ELR (cell line): Measurements from ENCODE around the gene PLA2G15.

ENCODE experiments used
- DNase-seq: peaks from one replicate; pipeline ENCODE4 v3.0.0-alpha.2; 2015; ENCODE audit warnings: low read depth

The PLA2G15 gene

DNA sequence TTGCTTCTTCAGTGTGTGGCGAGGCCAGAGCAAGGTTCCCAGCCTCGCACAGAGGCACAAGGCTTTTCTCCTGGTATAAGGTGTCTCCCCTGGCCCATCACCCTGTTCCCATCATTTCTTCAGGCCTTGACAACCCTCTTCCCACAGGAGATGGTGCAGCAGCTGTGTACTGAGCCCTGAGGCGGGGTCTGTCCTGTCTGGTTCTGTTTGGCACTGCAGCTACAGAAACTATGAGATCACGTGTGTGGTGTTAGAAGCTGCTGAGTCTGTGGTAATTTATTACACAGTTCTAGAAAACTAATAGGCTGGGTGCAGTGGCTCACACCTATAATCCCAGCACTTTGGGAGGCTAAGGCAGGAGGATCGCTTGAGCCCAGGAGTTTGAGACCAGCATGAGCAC, 7.2 kb downstream of the PLA2G15 start:
- no peak for DNase-seq

DNA sequence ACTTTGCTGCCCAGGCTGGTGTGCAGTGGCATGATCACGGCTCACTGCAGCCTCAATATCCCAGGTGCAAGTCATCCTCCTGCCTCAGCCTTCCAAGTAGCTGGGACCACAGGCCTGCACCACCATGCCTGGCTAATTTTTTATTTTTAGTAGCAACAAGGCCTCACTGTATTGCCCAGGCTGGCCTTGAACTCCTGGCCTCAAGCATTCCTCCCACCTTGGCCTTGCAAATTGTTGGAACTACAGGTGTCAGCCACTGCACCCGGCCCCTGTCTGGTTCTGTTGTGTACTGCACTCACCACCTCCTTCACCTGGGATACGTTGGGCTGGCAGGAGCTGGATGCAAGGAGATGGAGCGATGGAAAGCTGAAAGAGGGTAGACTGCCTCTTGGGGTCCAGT, 8.5 kb downstream of the PLA2G15 start:
- DNase-seq, result no peak

DNA sequence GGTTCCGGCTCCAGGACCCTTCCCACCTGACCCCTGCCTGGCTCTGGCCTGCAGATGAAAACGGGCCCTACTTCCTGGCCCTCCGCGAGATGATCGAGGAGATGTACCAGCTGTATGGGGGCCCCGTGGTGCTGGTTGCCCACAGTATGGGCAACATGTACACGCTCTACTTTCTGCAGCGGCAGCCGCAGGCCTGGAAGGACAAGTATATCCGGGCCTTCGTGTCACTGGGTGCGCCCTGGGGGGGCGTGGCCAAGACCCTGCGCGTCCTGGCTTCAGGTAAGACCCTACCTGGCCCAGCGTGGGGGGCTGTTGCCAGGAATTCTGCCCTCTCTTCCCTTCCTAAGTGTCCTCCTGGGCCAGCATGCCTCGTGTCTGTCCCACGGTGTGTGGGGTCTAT, 10.5 kb downstream of the PLA2G15 start:
- DNase-seq, result no peak

DNA sequence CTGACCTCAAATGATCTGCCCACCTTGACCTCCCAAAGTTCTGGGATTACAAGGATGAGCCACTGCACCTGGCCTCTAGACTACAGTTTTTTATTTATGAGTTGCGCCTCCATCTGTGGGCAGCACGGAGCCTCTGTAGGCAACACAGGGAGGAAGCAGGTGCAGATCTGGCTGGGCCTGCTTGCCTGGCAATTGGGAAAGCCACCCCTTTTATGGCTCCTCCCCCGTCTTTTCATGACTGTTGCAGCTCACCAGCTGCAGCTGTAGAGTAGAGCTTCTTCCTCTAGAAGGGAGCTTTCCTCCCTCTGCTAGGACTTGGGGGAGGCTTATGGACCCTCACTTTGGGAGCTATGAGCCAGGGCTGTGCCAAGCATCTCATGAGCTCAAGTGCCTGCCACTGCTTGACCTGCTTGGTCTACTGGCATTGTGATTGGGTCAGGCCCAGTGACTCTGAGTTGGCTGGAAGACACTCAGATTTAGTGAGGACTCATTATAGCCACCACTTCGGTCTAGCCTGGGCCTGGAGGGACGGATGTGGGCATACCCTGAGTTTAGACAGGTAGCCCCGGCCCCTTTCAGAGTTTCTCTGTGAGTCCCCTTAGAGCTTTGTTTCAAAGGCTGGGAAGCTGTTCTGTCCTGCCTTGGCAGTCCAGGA, 12.2 kb downstream of the PLA2G15 start:
- DNase-seq, result no peak

DNA sequence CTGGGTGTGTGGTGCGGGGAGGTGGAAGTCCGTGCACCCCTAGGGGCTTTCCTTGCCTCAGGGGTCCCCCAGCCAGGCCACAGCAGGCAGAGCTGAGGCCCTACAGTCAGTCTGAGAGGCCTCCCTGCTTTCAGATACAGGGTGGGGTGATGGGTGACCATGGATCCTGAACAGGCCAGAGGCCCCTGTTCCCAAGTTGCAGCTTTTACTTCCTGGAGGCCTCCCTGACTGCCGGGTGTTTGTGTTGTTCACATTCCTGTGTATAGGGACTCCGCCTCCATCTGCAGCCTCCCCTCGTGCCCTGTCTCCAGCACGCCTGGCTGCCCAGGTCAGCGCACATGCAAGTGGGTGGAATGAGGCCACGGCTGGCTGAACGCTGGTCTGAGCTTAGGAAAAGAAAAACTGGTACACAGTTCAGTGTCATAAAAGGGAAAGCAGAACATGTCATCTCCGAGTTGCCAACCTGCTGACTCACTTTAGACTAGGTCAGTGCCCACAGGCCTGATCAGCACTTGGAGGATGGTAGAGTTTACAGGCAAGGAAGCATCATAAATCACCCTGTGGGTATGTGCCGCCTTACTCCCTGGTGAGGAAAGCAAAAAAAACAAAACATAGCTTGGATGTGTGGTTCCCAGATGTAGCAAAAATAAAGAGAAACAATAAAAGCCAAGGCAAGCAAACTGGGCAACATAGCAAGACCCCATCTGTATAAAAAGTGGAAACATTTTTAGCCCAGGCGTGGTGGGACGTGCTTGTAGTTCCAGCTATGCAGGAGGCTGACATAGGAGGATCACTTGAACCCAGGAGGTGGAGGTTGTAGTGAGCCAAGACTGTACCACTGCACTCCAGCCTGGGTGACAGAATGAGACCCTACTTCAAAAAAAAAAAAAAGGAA, 13.0 kb downstream of the PLA2G15 start:
- peak; percentile 59 for DNase-seq

DNA sequence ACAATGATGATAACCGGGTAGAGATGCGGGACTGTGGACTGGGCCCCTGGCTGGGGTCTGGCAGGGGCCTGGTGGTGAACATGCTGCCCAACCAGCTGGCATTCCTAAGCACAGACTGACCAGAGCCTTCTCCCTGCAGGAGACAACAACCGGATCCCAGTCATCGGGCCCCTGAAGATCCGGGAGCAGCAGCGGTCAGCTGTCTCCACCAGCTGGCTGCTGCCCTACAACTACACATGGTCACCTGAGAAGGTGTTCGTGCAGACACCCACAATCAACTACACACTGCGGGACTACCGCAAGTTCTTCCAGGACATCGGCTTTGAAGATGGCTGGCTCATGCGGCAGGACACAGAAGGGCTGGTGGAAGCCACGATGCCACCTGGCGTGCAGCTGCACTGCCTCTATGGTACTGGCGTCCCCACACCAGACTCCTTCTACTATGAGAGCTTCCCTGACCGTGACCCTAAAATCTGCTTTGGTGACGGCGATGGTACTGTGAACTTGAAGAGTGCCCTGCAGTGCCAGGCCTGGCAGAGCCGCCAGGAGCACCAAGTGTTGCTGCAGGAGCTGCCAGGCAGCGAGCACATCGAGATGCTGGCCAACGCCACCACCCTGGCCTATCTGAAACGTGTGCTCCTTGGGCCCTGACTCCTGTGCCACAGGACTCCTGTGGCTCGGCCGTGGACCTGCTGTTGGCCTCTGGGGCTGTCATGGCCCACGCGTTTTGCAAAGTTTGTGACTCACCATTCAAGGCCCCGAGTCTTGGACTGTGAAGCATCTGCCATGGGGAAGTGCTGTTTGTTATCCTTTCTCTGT, 14.0 kb downstream of the PLA2G15 start:
- peak; percentile 33 for DNase-seq

DNA sequence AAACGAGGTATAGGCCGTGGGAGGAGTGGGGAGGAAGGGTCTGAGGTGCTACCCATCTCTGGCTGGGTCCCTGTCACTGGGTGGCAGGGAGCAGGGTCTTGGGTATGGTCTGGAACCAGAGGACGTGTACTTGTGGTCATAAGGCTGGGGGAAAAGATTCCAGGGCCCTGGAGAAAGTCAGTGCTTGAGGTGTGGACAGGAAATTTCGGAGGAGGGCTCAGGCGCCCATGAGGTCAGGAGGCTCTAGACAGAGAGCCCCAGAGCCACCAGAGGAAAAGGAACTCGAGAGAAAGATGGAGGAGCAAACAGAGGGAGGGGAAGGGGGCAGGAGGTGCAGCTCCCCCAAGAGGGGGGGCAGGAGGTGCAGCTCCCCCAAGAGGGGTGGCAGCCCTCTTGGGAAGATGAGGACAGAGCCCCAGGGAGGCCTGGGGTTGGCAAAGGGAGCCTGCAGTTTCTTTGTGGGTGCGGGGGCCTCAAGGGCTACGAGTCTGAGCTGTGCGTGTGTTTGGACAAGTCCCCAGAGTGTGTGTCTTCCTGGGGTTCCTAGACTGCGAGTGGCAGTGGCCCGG, 18.5 kb downstream of the PLA2G15 start:
- DNase-seq, result no peak

DNA sequence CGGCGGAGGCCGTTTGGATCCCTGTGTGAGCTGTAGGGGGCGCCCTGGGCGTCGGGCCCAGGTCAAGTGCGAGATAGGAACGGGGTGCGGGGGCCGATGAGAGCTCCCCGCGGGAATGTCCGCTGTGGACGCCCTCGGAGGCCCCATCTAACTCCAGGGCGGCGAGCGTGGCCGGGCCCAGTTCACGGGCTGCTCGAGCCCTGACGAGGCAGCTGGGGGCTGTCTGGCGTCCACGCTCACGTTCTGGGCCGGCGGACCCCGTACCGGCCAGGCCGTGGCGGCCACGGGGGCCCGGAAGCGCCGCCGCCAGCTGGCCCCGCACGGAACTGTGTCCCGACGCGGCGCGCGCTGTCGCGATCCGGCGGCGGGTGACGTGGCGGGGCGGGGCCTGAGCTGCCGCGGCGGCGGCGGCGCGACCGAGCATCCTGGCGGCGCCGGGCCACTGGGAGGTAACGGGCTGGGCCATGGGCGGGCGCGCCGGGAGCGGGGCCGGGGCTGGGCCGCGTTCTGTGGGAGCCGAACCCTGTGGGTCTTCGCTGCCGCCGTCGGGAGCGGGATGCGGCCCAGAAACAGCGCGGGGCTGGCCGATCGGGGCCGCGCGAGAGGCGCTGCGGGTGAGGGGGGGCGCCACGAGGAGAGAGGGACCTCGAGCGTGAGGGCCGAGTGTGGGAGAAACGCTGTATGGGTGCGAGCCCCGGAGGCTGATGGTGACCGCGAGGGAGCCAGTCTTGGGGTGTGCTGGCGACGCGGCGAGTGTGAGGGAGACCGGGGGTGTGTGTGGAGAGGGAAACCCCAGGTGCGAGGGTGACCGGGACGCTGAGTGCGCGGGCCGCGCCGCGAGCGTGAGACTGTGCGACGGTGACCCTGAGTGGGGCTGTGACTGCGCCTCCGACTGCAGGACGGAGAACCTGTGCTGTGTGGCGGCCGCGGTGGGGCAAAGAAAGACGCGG, 19.2 kb downstream of the PLA2G15 start, which contains the start of gene SLC7A6:
TSS of gene SLC7A6 (plus strand) at position 399 of the 950 bp plus-strand sequence. CDS start 10,201 bp downstream, outside the sequence.
- peak; percentile 85 for DNase-seq

DNA sequence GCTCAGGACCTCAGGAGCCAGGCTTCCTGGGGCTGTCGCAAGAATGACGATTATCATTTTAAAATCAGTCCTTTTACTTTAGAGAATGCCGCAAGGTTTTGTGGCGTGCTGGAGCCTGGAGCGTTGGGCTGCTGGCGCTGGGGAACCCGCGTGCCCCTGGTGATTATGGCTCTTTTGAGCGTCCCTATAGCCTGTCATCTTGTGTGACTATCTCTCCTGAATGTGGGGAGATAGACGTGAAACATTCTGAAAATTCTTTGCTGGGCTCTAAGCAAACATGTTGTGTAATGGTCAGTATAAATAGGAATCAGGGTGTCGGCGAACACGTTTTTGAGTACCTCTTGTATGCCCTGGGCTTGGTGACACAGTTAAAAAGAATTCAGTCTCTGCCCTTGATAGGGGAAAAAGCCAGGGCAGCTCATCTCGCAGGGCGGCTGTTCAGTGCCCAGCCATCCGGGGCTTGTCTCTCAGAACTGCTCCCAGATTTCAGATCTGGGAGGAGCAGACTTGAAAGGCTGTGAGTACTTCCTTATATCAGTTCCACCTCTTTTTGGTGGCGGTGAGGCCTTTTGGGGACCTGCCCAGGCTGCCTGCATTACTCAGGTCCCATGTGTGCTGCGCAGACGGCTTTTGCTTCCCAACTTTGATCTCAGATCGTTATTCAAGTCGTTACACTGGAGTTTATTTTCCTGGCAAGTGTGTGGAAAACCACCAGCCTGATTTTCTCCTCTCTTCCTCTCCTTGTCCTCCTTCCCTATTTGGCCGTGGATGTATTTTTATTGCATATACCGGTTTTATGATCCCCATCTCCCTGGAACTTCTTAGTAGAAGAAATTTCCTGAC, 20.1 kb downstream of the PLA2G15 start:
- peak; percentile 88 for DNase-seq

DNA sequence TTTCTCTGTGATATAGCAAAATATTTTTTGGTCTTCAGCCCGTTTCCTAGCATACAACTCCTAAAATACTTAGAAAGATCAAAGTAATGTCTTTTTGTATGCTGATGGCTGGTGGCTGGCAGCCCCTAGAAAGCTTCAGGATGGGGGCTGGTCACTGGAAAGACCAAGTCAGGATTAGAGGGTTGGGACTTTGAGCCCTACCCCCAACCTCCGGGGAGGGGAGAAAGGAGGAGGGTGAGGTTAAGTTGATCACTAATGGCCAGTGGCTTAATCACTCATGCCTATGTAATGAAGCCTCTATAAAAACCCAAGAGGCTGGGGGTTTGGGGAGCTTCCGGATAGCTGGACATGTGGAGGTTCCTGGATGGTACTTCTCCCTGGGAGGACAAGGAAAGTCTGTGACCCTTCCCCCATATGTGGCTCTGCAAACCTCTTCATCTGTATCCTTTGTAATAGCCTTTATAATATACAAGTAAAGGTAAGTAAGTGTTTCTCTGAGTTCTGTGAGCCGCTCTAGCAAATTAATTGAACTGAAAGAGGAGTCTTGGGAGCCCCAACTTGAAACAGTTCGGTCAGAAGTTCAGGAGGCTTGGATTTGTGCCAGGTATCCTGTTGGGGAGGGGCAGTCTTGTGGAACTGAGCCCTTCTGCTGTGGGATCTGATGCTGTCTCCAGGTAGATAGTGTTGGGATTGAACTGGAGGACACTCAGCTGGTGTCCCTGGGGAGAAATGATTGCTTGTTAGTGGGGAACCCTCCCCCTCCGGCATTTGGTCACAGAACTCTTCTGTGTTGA, 22.6 kb downstream of the PLA2G15 start:
- DNase-seq, result no peak

DNA sequence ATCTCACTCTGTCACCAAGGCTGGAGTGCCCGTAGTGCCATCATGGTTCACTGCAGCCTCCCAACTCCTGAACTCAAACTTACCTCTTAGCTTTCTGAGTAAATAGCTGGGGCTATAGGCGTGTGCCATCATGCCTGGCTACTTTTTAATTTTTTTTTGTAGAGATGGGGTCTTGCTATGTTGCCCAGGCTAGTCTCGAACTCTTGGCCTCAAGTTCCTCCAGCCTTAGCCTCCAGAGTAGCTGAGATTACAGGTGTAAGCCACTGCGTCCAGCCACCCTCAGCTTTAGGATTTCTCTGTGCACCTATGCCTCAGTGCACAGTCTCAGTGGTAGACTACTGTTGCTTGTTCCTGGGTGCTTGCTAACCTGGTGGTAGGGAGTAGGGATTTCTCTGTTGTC, 24.6 kb downstream of the PLA2G15 start:
- no peak for DNase-seq

DNA sequence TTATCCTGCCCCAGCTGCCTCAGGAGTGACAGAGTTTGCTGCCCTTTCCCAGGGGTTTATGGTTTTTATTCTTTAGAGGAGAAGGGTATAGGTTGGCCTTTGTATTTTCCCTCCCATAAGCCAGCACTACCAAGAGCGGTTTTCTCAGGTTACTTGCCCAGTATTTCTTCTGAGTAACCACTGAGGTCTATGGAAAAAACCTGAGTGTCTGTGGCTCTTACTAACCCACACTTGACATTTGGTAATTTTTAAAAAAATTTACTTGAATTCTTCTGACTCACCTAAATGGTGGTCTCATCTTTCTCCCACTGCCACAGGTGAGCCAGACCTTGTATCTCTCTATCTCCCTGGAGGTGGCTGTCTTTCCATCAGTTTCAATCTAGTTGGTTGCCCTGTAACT, 25.2 kb downstream of the PLA2G15 start:
- DNase-seq, result no peak

DNA sequence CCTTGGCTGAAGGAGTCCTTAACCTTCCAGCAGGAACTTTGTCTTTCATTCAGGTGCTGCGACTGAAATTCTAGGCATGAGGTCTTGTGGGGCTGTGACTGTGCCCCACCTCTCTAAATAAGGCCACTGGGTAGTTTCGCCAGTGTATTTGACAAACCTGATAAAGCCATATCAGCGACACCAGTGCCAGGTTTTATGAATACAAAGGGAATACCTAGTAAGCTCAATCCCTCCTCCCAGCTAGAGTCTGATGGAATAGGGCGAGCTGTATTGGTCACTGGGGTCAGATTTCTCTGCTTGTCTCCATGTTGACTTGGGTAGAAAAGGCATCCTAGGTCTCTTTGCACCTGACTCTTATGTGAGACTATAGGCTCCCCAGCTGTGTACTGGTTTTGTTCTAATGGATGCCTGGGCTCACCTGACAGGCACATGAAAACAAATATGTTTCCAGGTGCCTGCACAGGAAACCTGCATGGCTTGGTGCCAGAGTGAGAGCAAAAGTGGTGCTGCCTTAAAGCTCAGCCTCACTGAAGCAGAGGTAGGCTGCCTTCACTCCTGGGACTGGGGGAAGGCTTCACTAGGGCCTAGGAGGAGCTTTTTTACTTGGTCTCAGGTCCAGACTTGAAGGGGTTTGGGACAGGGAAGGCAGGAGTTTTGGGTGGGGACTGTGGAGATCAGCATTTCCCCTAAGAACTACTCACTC, 27.5 kb downstream of the PLA2G15 start:
- DNase-seq, result no peak

DNA sequence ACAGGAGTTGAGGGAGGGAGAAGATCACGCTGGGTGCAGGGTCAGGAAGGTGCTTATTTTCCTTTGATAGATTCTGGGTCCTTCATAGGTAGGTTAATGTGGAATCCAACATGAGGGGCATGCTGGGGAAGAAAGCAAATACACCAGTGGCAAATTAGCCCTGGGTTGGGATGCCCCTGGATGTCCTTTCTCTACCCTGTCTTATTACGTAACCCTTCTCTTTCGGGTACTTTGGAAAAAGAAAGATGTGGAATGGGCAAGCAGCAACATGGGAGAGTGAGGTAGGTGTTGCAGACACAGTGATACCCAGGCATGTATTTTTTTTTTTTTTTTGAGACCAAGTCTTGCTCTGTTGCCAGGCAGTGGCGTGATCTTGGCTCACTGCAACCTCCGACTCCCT, 28.3 kb downstream of the PLA2G15 start:
- no peak for DNase-seq

DNA sequence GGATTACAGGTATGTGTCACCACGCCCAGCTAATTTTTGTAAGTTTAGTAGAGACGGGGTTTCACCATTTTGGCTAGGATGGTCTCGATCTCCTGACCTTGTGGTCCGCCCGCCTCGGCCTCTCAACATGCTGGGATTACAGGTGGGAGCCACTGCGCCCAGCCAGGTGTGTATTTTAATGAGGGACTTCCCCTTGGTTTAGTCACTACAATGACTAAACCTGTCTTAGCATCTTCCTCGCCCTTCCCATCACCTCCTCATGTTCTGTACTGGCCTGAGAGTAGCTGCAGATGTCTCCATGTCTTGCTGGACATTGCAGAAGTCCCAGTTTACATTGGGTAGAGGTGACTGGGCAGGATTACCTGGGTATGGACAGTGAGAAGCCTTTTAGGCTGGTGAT, 28.7 kb downstream of the PLA2G15 start:
- DNase-seq, result no peak

DNA sequence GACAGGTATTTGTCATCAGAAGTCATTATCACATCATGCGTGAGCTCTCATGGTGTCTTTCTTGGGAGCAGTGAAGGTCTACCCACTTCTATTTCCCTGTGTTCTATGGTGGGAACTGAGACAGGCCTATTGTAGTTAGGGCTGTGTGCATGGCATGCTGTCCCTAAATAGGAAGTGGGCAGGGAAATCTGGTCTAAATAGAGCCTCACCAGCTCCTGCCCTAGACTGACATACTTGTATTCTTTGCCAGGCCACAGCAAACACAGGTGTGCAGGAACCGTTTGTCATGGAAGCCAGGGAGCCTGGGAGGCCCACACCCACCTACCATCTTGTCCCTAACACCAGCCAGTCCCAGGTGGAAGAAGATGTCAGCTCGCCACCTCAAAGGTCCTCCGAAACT, 29.3 kb downstream of the PLA2G15 start:
- no peak for DNase-seq

DNA sequence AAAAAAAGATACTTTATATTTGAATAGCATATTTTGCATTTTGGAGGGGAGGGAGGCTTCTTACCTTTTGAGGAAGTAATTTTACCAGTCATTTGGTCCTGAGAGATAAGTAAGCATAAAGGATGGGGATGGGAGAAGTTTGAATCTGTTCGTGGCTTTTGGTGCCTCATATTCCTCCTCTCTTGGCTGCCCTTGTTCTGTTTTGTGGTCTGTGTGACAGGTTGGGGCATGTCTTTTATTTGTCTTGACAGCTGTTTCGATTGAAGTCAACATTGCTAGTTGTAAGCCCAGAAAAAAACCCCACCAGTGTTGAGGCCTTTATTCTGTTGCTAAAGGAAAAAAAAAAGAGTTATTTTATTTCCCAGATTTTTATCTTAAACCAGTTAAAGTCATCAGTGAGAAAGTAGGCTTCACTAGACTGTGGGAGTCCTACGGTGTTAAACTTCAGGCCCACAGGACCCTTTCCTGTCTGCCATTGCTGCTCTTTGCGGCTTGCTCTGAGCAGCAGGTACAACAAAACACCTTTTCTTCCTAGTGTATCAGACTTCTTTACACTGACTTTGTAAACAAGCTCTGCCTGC, 30.5 kb downstream of the PLA2G15 start:
- no peak for DNase-seq

DNA sequence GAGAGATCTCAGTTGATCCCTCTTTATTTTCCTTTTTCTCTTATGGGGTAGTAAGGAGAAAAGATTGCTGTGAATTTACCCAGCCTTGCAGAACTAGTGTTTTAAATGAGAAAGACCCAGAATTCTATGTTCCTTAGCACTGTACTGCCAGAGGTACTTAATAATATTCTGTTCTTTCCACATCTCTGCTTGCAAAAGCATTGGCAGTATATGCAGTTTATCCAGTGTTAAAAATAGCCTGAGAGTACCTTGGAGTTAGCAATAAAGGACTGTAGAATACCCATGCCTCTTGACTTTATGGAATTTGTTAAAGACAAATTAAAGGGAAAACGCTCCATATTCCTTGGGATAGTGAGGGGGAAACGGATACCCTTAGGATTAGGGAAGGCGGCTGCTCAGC, 31.1 kb downstream of the PLA2G15 start:
- no peak for DNase-seq
